Activated CD4-positive, alpha-beta T cell treated with anti-CD3 and anti-CD28 coated beads for 36 hours (primary cell): ENCODE data around the gene NOVA2. TPM values are rescaled to one million over a fixed set of nuclear protein-coding genes. Genes with fewer than 3 reads are reported as not detected.
A peak's percentile ranks its signal among the peaks of the same experiment; 100 is the strongest.

ENCODE experiments used
- ATAC-seq: fragments of 200-7000 bp; cut with Tn5 transposase; one replicate; pipeline ENCODE4 v1.10.0; 2021; ENCODE audit warnings: mild to moderate bottlenecking, moderate library complexity
- CTCF ChIA-PET: fragments of 350-600 bp; sonication (Branson Sonifier 250); formaldehyde crosslinking; loops from one replicate; lab custom pipeline; 2021; ENCODE audit warnings: antibody characterized with exemption; lab: Charles Lee
- POLR2A ChIA-PET: fragments of 350-600 bp; sonication (Branson Sonifier 250); formaldehyde crosslinking; loops from one replicate; lab custom pipeline; 2021; ENCODE audit warnings: antibody characterized with exemption, inconsistent platforms; lab: Charles Lee
- DNase-seq: peaks from one replicate; pipeline ENCODE4 v3.0.0-alpha.2; 2020
- H3K27ac Mint-ChIP-seq: one replicate; pipeline ENCODE4 v1.8.0; 2021; ENCODE audit warnings: mixed read lengths
- H3K27me3 Mint-ChIP-seq: one replicate; pipeline ENCODE4 v1.8.0; 2021; ENCODE audit warnings: mixed read lengths
- H3K36me3 Mint-ChIP-seq: one replicate; pipeline ENCODE4 v1.8.0; 2021; ENCODE audit warnings: low read depth, mixed read lengths
- H3K4me1 Mint-ChIP-seq: one replicate; pipeline ENCODE4 v1.8.0; 2021; ENCODE audit warnings: mixed read lengths
- H3K4me3 Mint-ChIP-seq: one replicate; pipeline ENCODE4 v1.8.0; 2021; ENCODE audit warnings: mild to moderate bottlenecking, moderate library complexity, mixed read lengths
- H3K9me3 Mint-ChIP-seq: one replicate; pipeline ENCODE4 v1.8.0; 2021; ENCODE audit warnings: low read depth, mixed read lengths
- intact Hi-C, 2 experiments: fragments of 100-400 bp; cut with DNase I in 1 of 2; cut with micrococcal nuclease in 1 of 2; formaldehyde crosslinking; loops; one replicate each; pipeline versions ENCODE4 v1.14.2 to v1.15.1; 2022 to 2024; cut with DNase I, micrococcal nuclease
- total RNA-seq, 2 experiments: library from RNA; stranded (reverse); gene quantifications; one replicate each; pipeline ENCODE4 v1.2.3, GENCODE V29; 2021

NOVA2 gene, protein sequence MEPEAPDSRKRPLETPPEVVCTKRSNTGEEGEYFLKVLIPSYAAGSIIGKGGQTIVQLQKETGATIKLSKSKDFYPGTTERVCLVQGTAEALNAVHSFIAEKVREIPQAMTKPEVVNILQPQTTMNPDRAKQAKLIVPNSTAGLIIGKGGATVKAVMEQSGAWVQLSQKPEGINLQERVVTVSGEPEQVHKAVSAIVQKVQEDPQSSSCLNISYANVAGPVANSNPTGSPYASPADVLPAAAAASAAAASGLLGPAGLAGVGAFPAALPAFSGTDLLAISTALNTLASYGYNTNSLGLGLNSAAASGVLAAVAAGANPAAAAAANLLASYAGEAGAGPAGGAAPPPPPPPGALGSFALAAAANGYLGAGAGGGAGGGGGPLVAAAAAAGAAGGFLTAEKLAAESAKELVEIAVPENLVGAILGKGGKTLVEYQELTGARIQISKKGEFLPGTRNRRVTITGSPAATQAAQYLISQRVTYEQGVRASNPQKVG
- under 1 TPM; 0.02 to 0.09 TPM for total RNA-seq

DNA sequence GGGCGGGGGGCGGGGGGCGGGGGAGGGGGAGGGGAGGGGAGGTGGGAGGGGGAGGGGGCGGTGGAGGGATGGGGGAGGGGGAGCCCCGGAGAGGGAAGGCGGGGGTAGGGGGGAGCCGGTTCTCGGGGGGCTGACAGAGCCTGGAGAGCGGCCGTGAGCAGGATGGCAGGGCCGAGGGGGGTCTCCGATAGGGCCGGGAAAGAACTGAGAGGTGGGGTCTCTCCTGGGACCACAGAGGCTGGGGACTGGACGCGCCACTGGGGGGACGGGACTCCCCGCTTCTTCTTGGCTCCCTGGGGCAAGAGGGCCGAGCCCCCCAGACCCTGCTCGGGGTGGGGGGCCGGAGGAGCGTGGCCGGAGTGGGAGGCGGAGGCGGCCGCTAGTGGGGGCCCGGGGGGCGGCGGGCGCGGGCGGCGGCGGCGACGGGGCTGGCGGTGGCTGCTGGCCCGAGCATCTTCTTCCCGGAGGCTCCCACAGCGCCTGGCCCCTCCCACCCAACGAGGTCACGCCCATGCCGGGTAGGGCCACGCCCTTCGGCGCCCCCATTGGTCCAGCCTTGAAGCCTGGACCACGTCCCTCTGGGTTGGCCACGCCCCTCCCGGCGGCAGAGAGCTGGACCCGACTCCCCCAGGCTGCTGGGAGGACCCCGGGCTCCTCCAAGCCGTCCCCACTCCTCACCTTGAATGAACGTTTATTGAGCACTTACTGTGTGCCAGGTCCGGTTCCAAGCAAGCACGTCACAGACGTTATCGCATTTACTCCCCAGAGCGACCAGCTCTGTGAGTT is at the start of gene NOVA2:
Gene NOVA2 (minus strand): TSS at position 313 of the 786 bp plus-strand sequence. CDS start 514 bp downstream, outside the sequence.
- Mint-ChIP-seq H3K27ac (no peak within 1 kb of the TSS), H3K4me3 (no peak within 1 kb of the TSS), H3K36me3 (no peaks in the 10 kb centered on the region), H3K4me1 (peaks cover 17% of the 10 kb centered on the region), H3K9me3 (no peaks in the 10 kb centered on the region), H3K27me3 (peaks cover 51% of the 10 kb centered on the region)
- ChIA-PET POLR2A (no interaction called here), CTCF (interaction anchor here (0.9 kb wide), 1 partner anchor 43 kb away, joined by 4 read pairs; no protein-coding TSS in a partner anchor)
- ATAC-seq (peak; percentile 82), DNase-seq (peak; percentile 78)
- intact Hi-C loops: loop anchor here in 1 of 2 experiments (1.0 kb wide), 1 partner anchor 22 kb away; the partner anchor contains the start of gene CCDC61

DNA sequence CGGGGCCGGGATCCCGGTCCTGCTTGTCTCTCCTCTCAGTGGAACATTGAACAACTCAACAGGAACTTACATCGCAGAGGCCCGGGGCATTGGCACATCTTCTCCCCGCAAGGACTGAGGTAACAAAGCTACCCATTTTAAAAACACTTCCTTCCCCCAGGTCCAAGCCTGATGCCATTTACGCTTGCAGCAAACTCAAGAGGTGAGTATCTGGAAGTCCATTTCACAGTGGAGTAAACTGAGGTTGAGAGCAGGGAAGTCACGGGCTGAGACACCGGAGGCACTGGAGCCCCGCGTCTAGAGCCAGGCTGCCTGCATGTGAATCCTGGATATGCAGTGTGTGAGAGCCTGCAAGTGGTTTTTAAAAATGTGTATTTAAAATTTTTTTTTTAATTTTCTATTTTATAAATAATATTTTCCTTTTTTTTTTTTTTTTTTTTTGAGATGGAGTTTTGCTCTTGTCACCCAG is 49.7 kb upstream of the NOVA2 start:
- CTCF ChIA-PET: interaction anchor here (1.3 kb wide), 1 partner anchor 241 kb away, joined by 3 read pairs; no protein-coding TSS in a partner anchor
- Mint-ChIP-seq H3K4me3 (no peak overlapping the region), H3K27me3 (peaks cover 13% of the 10 kb centered on the region), H3K9me3 (no peaks in the 10 kb centered on the region), H3K36me3 (no peaks in the 10 kb centered on the region), H3K27ac (no peak overlapping the region), H3K4me1 (peaks cover 15% of the 10 kb centered on the region)
- POLR2A ChIA-PET: interaction anchor here (0.7 kb wide), 1 partner anchor 14 kb away, joined by 6 read pairs; no protein-coding TSS in a partner anchor
- intact Hi-C loops: no loop called here
- no peak for DNase-seq
- no peak for ATAC-seq

DNA sequence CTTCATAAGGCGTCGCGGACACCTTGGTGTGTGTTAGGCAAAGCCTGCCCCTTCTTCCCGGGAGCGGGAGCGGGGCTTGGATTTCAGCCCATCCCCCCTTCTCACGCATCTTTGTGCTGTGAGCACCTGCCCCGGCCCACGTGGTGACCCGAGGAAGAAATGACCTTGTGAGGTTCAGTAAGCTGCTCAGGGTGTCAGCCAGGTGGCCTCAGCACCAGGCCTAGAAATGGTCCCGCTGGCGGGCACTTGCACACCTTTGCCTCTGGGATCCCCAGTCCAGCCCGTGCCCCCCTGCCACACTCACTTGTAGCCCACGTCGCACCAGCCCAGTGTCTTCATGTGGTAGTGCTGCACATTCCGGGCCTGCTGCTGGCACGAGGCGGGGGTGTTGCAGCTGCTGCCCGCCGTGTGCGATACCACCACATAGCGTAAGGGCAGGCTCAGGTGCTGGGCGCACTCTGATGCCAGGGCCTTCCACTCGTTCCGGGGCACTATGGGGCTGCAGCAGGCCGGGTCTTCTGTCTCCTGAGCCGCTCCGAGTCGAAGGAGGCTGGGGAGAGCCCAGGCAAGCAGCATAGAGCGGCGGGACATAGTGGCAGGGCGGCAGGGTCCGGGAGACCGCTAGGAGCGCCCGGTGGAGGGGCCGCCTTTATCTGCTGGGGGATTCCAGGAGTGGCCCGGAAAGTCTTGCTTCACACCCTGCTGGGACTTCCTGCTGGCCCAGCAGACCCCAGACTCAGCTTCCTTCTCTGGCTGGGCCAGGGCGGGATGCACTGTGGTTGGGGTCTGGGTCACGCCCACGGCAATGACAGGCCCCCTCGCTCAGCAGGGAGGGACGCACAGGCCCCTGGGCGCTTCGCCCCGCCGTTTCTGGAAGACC is 49.0 kb upstream of the NOVA2 start, which contains the start of gene PGLYRP1:
Gene PGLYRP1 (minus strand): TSS at position 623 of the 880 bp plus-strand sequence. CDS start 32 bp downstream, at position 591.
- CTCF ChIA-PET: interaction anchor here (1.3 kb wide), 1 partner anchor 242 kb away, joined by 3 read pairs; no protein-coding TSS in a partner anchor
- intact Hi-C loops: no loop called here
- H3K4me1 Mint-ChIP-seq: peaks cover 15% of the 10 kb centered on the region
- H3K9me3 Mint-ChIP-seq: no peaks in the 10 kb centered on the region
- no peak within 1 kb of the TSS for H3K4me3 Mint-ChIP-seq
- peaks cover 13% of the 10 kb centered on the region for H3K27me3 Mint-ChIP-seq
- DNase-seq (no peak), ATAC-seq (no peak)
- no peak within 1 kb of the TSS for H3K27ac Mint-ChIP-seq
- POLR2A ChIA-PET: no interaction called here
- H3K36me3 Mint-ChIP-seq: no peaks in the 10 kb centered on the region

DNA sequence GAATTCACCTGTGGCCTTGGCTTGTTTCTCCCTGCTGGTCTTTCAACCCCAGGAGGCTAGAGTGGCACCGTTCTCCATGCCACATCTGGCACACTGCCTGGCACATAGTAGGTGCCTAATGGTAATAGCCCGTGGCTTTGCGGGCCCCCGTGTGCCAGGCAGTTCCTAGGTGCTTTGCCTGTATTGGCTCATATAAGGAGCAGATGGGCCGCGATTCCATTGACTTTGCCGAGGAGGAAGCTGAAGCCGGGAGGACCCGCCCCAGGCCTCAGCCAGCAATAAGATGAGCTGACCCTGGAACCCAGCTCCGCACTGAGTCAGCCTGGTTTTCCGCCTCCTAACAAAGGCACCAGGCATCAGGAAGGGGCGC is 48.4 kb upstream of the NOVA2 start:
- ATAC-seq: no peak
- H3K4me1 Mint-ChIP-seq: peaks cover 15% of the 10 kb centered on the region
- H3K27me3 Mint-ChIP-seq: peaks cover 13% of the 10 kb centered on the region
- intact Hi-C loops: no loop called here
- H3K4me3 Mint-ChIP-seq: no peak overlapping the region
- H3K27ac Mint-ChIP-seq: no peak overlapping the region
- ChIA-PET POLR2A (no interaction called here), CTCF (no interaction called here)
- DNase-seq: no peak
- H3K9me3 Mint-ChIP-seq: no peaks in the 10 kb centered on the region
- peaks cover under 1% of the 10 kb centered on the region for H3K36me3 Mint-ChIP-seq

DNA sequence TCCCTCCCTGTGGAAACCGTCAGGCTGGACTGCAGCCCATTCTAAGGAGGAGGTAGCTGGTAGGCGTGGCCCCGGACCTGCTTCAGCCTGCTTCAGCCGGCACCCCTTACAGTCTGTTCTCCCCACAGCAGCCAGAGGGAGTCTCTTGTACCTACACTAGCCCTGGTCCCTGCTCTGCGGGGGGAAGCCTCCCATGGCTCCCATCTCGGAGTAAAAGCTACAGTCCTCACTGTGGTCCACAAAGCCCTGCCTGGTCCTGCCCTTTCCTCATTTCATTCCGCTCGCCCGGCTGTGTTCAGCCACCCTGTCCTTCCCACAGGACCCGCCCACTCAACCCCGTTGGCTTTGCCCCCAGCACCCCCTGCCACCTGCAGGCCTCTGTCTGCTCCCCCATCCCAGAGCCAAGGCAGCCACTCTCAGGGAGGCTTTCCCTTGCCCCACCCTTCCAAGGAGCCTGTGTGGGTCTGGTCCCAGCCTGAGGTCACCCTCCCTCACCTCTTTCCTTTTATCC is 47.9 kb upstream of the NOVA2 start:
- Mint-ChIP-seq H3K27me3 (peaks cover 13% of the 10 kb centered on the region), H3K4me1 (peaks cover 14% of the 10 kb centered on the region), H3K36me3 (peaks cover 3% of the 10 kb centered on the region), H3K4me3 (no peak overlapping the region), H3K27ac (no peak overlapping the region), H3K9me3 (no peaks in the 10 kb centered on the region)
- ATAC-seq (no peak), DNase-seq (no peak)
- CTCF ChIA-PET: no interaction called here
- intact Hi-C loops: no loop called here
- POLR2A ChIA-PET: no interaction called here

DNA sequence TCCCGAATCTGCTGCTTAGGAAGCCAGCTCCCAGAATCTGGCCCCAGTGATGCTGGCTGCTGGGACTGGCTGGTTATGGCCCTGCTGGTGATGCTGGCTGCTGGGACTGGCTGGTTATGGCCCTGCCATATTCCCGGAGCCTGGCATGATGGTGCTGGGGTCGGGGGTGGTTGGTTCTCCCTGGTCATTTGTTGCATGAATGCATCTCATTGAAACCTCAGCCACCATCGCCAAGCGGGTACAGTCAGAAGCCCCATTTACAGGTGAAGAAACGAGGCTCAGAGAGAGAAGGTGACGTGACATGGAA is 47.1 kb upstream of the NOVA2 start:
- CTCF ChIA-PET: interaction anchor here (0.6 to 2.6 kb wide), 2 partner anchors 7 to 103 kb away, joined by 3 to 12 read pairs; no protein-coding TSS in a partner anchor
- intact Hi-C loops: no loop called here
- POLR2A ChIA-PET: no interaction called here

DNA sequence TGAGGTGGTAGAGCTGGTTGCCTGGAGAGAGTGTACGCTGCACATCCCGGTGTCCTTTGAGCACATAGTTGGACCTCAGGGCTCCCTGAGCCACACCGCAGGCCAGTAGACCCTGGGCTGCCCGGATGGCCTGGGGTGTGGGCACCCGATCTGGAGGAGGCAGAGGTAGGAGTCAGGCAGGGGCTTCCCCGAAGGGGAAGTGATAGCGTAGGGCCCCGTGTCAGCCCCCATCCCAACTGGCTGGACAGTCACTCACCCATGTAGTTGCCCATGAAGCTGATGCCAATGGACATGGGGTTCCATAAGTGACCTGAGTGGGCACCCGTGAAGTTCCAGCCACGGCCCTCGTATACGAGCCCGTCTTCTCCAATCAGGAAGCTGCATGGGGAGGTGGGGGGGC is 45.6 kb upstream of the NOVA2 start:
- Mint-ChIP-seq H3K4me3 (no peak overlapping the region), H3K36me3 (peaks cover 9% of the 10 kb centered on the region), H3K4me1 (peaks cover 16% of the 10 kb centered on the region), H3K9me3 (no peaks in the 10 kb centered on the region), H3K27ac (no peak overlapping the region), H3K27me3 (peaks cover 23% of the 10 kb centered on the region)
- POLR2A ChIA-PET: no interaction called here
- CTCF ChIA-PET: interaction anchor here (1.0 to 2.6 kb wide), 2 partner anchors 9 to 71 kb away, joined by 3 to 12 read pairs; no protein-coding TSS in a partner anchor
- DNase-seq (no peak), ATAC-seq (no peak)
- intact Hi-C loops: loop anchor here in 1 of 2 experiments (10.0 kb wide), 1 partner anchor 204 kb away; the partner anchor contains the start of gene RSPH6A

More for the DNA sequence above, 47.1 kb upstream of the NOVA2 start:
- H3K4me3 Mint-ChIP-seq: no peak overlapping the region
- peaks cover 10% of the 10 kb centered on the region for H3K4me1 Mint-ChIP-seq
- no peaks in the 10 kb centered on the region for H3K9me3 Mint-ChIP-seq
- H3K27me3 Mint-ChIP-seq: peaks cover 14% of the 10 kb centered on the region
- no peak for DNase-seq
- no peak for ATAC-seq
- no peak overlapping the region for H3K27ac Mint-ChIP-seq
- peaks cover 3% of the 10 kb centered on the region for H3K36me3 Mint-ChIP-seq

DNA sequence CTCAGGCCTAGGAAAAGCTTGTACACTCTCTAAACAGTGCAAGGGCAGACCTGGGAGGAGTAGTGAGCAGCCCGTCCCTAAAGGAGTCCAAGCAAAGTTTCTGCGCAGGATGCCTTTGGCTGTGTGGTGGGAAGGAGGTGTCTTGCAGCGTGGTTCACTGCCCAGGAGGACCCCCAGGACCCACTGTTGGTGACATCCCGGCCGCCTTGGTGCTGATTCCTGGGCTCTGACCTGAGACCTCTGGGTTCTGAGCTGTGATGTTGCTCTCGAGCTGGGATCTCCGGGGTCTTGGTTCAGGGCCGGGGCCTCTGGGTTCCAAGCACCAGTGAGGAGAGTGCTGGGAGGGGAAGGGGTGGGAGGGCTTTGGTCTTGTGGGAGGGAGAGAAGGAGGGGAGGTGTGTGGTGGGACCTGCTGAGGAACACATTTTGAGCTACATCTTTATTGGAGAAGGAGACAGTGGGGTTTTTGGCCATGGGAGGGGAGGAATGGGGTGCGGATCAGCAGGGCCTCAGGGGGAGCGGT is 45.1 kb upstream of the NOVA2 start:
- Mint-ChIP-seq H3K36me3 (peaks cover 9% of the 10 kb centered on the region), H3K27ac (no peak overlapping the region), H3K4me3 (no peak overlapping the region), H3K4me1 (peaks cover 16% of the 10 kb centered on the region), H3K9me3 (no peaks in the 10 kb centered on the region), H3K27me3 (peaks cover 19% of the 10 kb centered on the region)
- CTCF ChIA-PET: interaction anchor here (1.0 to 2.6 kb wide), 3 partner anchors 9 to 115 kb away, joined by 3 to 12 read pairs (median 7); no protein-coding TSS in a partner anchor
- DNase-seq: no peak
- ATAC-seq: no peak
- POLR2A ChIA-PET: interaction anchor here (0.5 kb wide), 1 partner anchor 8 kb away, joined by 3 read pairs; no protein-coding TSS in a partner anchor
- intact Hi-C loops: loop anchor here in 1 of 2 experiments (10.0 kb wide), 1 partner anchor 204 kb away; the partner anchor contains the start of gene RSPH6A

DNA sequence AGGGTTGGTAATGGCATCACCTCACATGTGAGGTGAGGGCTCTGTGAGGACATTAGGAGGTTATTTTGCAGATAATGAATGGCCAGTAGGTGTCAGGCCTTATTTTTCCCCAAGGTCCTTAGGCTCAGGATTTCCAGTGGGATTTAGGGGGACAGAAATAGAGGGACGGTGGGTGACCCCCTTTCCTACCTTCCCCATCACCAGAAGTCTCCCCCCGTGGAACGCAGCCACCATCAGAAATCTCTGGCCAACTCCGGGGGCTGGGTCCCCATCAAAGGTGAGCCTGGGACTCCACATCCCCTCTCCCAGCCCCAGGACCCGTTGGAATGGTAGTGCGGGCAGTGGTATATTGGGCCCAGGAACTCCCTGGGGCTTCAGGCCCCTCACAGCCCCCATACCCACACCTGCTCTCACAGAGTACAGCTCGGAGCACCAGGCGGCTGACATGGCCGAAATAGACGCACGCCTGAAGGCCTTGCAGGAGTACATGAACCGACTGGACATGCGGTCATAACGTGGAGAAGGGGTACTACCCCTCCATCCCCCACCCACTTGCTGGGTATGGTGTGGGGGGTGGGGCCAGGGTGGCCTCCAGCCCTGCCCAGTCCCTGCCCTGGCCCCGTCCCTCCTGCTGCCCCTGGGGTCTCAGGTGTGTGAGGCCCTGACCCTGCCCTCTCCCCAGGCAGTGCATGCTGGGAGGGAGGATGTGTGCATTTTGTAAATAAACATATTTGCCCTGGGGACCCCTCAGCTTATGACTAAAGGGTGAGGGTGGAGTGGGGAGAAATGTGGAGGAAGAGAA is 44.4 kb upstream of the NOVA2 start:
- Mint-ChIP-seq H3K9me3 (no peaks in the 10 kb centered on the region), H3K4me3 (no peak overlapping the region), H3K36me3 (peaks cover 9% of the 10 kb centered on the region), H3K27ac (no peak overlapping the region), H3K27me3 (peaks cover 16% of the 10 kb centered on the region), H3K4me1 (peaks cover 16% of the 10 kb centered on the region)
- POLR2A ChIA-PET: no interaction called here
- CTCF ChIA-PET: interaction anchor here (1.0 to 2.6 kb wide), 7 partner anchors 9 to 192 kb away, joined by 3 to 12 read pairs (median 5); no protein-coding TSS in a partner anchor
- ATAC-seq (no peak), DNase-seq (no peak)
- intact Hi-C loops: loop anchor here (2.0 to 10.0 kb wide), 2 partner anchors 201 to 203 kb away; partner anchors contain the start of gene RSPH6A (in 1 of the 2)
